ENCODE measurements around the gene PEX7.

The PEX7 gene

GRCh38 chr6:136960781-136961180, 138.4 kb downstream of the PEX7 start:
- Histone ChIP-seq H3K27me3 (peaks cover 52% of the 10 kb centered on the region), H3K27ac (no peak overlapping the region), H3K36me3 (no peaks in the 10 kb centered on the region), H3K4me1 (ENCODE audit: control insufficient read depth in 1 of 2, insufficient read depth in 1 of 2, low read depth in 1 of 2, low read length in 1 of 2) (no peaks in the 10 kb centered on the region), H3K9me3 (no peaks in the 10 kb centered on the region), H3K4me3 (ENCODE audit: low read depth in 1 of 2, low read length in 1 of 2) (no peak overlapping the region)
- no peak for TF ChIP-seq CTCF (IDR thresholded peaks at IDR 0.05)

GRCh38 chr6:136961848-136962247, 139.5 kb downstream of the PEX7 start:
- peaks cover 50% of the 10 kb centered on the region for H3K27me3 ChIP-seq
- H3K9me3 ChIP-seq: no peaks in the 10 kb centered on the region
- H3K4me3 ChIP-seq (ENCODE audit: low read depth in 1 of 2, low read length in 1 of 2): no peak overlapping the region
- no peak for TF ChIP-seq CTCF (IDR thresholded peaks at IDR 0.05)
- no peaks in the 10 kb centered on the region for H3K36me3 ChIP-seq
- no peak overlapping the region for H3K27ac ChIP-seq
- H3K4me1 ChIP-seq (ENCODE audit: control insufficient read depth in 1 of 2, insufficient read depth in 1 of 2, low read depth in 1 of 2, low read length in 1 of 2): no peaks in the 10 kb centered on the region

- H3K27ac ChIP-seq: no peak overlapping the region
- no peak for TF ChIP-seq CTCF (IDR thresholded peaks at IDR 0.05)
- H3K4me3 ChIP-seq (ENCODE audit: low read depth in 1 of 2, low read length in 1 of 2): no peak overlapping the region
- no peaks in the 10 kb centered on the region for H3K9me3 ChIP-seq
- H3K27me3 ChIP-seq: peaks cover 50% of the 10 kb centered on the region
- no peaks in the 10 kb centered on the region for H3K4me1 ChIP-seq (ENCODE audit: control insufficient read depth in 1 of 2, insufficient read depth in 1 of 2, low read depth in 1 of 2, low read length in 1 of 2)
- H3K36me3 ChIP-seq: no peaks in the 10 kb centered on the region
These were observed 140.3 kb downstream of the PEX7 start for GRCh38 chr6:136962661-136963060.

GRCh38 chr6:136963259-136963658, 140.9 kb downstream of the PEX7 start:
- no peaks in the 10 kb centered on the region for H3K4me1 ChIP-seq (ENCODE audit: control insufficient read depth in 1 of 2, insufficient read depth in 1 of 2, low read depth in 1 of 2, low read length in 1 of 2)
- TF ChIP-seq CTCF (IDR thresholded peaks at IDR 0.05): no peak
- no peaks in the 10 kb centered on the region for H3K36me3 ChIP-seq
- no peak overlapping the region for H3K27ac ChIP-seq
- no peaks in the 10 kb centered on the region for H3K9me3 ChIP-seq
- peaks cover 46% of the 10 kb centered on the region for H3K27me3 ChIP-seq
- no peak overlapping the region for H3K4me3 ChIP-seq (ENCODE audit: low read depth in 1 of 2, low read length in 1 of 2)
